Peyer's patch (tissue), 4 donors: Measurements from ENCODE around the gene MRLN.
"Not testable (repeated sequence)": the region's sequence is repeated elsewhere in the genome, so short reads cannot be mapped to it uniquely, and the experiment has no call there.

Source experiments
- CTCF ChIP-seq, 6 experiments: fragments of 450-650 bp in 4 of 6; fragments of 200-600 bp in 2 of 6; sonication (generic) in 1 of 6; IDR thresholded peaks; one replicate each; pipeline ENCODE4 v1.5.1; 2017 to 2019; ENCODE audit warnings: antibody characterized with exemption in 6 of 6, mild to moderate bottlenecking in 3 of 6, moderate library complexity in 1 of 6
- POLR2A ChIP-seq, 2 donors: fragments of 450-650 bp; IDR thresholded peaks; one replicate each; pipeline ENCODE4 v1.5.1; 2017; ENCODE audit warnings: antibody characterized with exemption in 2 of 2, mild to moderate bottlenecking in 2 of 2, moderate library complexity in 2 of 2

GRCh38 chr10:59787032-59787431 is 33.8 kb upstream of the MRLN start:
- not testable (repeated sequence) for TF ChIP-seq CTCF, POLR2A (IDR thresholded peaks at IDR 0.05)
